ENCODE results near the gene BRAF. TPM values are rescaled to one million over a fixed set of nuclear protein-coding genes. Genes with fewer than 3 reads are reported as not detected.
"Not testable (repeated sequence)": the region's sequence is repeated elsewhere in the genome, so short reads cannot be mapped to it uniquely, and the experiment has no call there.

BRAF gene
- total RNA-seq, 5 donors from 2014 or later (not counting 1 experiment from before 2014, with no cell fraction given) = 39.3 to 65.1 (median 42.2) TPM

GRCh38 chr7:140927945-140928344 is 3.2 kb upstream of the BRAF start:
- H3K9me3 Mint-ChIP-seq; H3K27me3 ChIP-seq (replicated peaks in 1 of 2; ENCODE audit: control insufficient read depth in 2 of 2, extremely low read depth in 1 of 2, insufficient read depth in 2 of 2, low read length in 1 of 2); ATAC-seq (replicated peaks in 1 of 4); H3K9me3 ChIP-seq; H3K4me1 ChIP-seq (ENCODE audit: control insufficient read depth in 1 of 2, extremely low read depth in 1 of 2, insufficient read depth in 2 of 2, low read length in 2 of 2); POLR2A ChIA-PET; H3K27ac Mint-ChIP-seq; H3K27me3 Mint-ChIP-seq; H3K36me3 ChIP-seq (ENCODE audit: control insufficient read depth in 2 of 2, extremely low read depth in 1 of 2, insufficient read depth in 1 of 2, low read length in 1 of 2); H3K36me3 Mint-ChIP-seq; H3K4me3 Mint-ChIP-seq; H3K4me3 ChIP-seq (ENCODE audit: control insufficient read depth in 1 of 2, extremely low read depth in 1 of 2, low read length in 1 of 2); DNase-seq; H3K27ac ChIP-seq (ENCODE audit: low read length): not testable (repeated sequence)
- peaks cover 10 to 17% (median 10%) of the 10 kb centered on the region in 3 donors for H3K4me1 Mint-ChIP-seq
- CTCF ChIA-PET = interaction anchor here in 1 of 2 donors (1.0 to 1.1 kb wide), 2 partner anchors 25 to 114 kb away, joined by 3 to 4 read pairs; no protein-coding TSS in a partner anchor
- 100% methylated on average over 3 of the region's 4 CpGs for WGBS (ENCODE audit: insufficient coverage)

GRCh38 chr7:140927351-140927750 is 2.6 kb upstream of the BRAF start:
- ATAC-seq (replicated peaks in 1 of 4) (no peak), DNase-seq (no peak)
- CTCF ChIA-PET = interaction anchor here in 1 of 2 donors (1.0 to 1.6 kb wide), 3 partner anchors 25 to 116 kb away, joined by 3 to 5 read pairs (median 4); no protein-coding TSS in a partner anchor
- POLR2A ChIA-PET = interaction anchor here (0.6 kb wide), 2 partner anchors 80 to 82 kb away, joined by 5 to 6 read pairs; no protein-coding TSS in a partner anchor
- Mint-ChIP-seq H3K27me3 (peaks cover under 1 to 1% of the 10 kb centered on the region in 2 donors), H3K27ac (no peak overlapping the region), H3K4me3 (no peak overlapping the region), H3K36me3 (no peaks in the 10 kb centered on the region), H3K9me3 (peaks cover 0 to 5% (median 0%) of the 10 kb centered on the region in 3 donors), H3K4me1 (peaks cover 10 to 17% (median 10%) of the 10 kb centered on the region in 3 donors)
- H3K4me1 ChIP-seq (ENCODE audit: control insufficient read depth in 1 of 2, extremely low read depth in 1 of 2, insufficient read depth in 2 of 2, low read length in 2 of 2) = peaks cover 5 to 13% of the 10 kb centered on the region in 2 experiments
- no peak overlapping the region for H3K4me3 ChIP-seq (ENCODE audit: control insufficient read depth in 1 of 2, extremely low read depth in 1 of 2, low read length in 1 of 2)
- no peaks in the 10 kb centered on the region for H3K36me3 ChIP-seq (ENCODE audit: control insufficient read depth in 2 of 2, extremely low read depth in 1 of 2, insufficient read depth in 1 of 2, low read length in 1 of 2)
- WGBS (ENCODE audit: insufficient coverage) = 86% methylated on average over 1 of the region's 2 CpGs
- H3K27me3 ChIP-seq (replicated peaks in 1 of 2; ENCODE audit: control insufficient read depth in 2 of 2, extremely low read depth in 1 of 2, insufficient read depth in 2 of 2, low read length in 1 of 2) = no peaks in the 10 kb centered on the region
- no peak overlapping the region for H3K27ac ChIP-seq (ENCODE audit: low read length)
- H3K9me3 ChIP-seq = no peaks in the 10 kb centered on the region

GRCh38 chr7:140926021-140926817 is 1.5 kb upstream of the BRAF start:
- no peak overlapping the region for H3K27ac ChIP-seq (ENCODE audit: low read length)
- Mint-ChIP-seq H3K27ac (peak overlapping the region in 1 of 2 donors; percentile 34), H3K4me1 (peaks cover 12 to 17% (median 12%) of the 10 kb centered on the region in 3 donors), H3K27me3 (no peaks in the 10 kb centered on the region), H3K9me3 (peaks cover 0 to 5% (median 0%) of the 10 kb centered on the region in 3 donors), H3K36me3 (no peaks in the 10 kb centered on the region), H3K4me3 (peak overlapping the region in 2 of 3 donors; percentile 45 to 57)
- H3K9me3 ChIP-seq = no peaks in the 10 kb centered on the region
- ChIA-PET CTCF (interaction anchor here in 1 of 2 donors (0.5 to 1.6 kb wide), 2 partner anchors 114 to 449 kb away, joined by 5 to 6 read pairs; no protein-coding TSS in a partner anchor), POLR2A (interaction anchor here in 1 of 2 donors (0.6 kb wide), 1 partner anchor 13 kb away, joined by 4 read pairs; no protein-coding TSS in a partner anchor)
- ATAC-seq (replicated peaks in 1 of 4) (no peak), DNase-seq (no peak)
- H3K4me3 ChIP-seq (ENCODE audit: control insufficient read depth in 1 of 2, extremely low read depth in 1 of 2, low read length in 1 of 2) = no peak overlapping the region
- 100% methylated on average over 3 of the region's 7 CpGs for WGBS (ENCODE audit: insufficient coverage)
- no peaks in the 10 kb centered on the region for H3K27me3 ChIP-seq (replicated peaks in 1 of 2; ENCODE audit: control insufficient read depth in 2 of 2, extremely low read depth in 1 of 2, insufficient read depth in 2 of 2, low read length in 1 of 2)
- H3K36me3 ChIP-seq (ENCODE audit: control insufficient read depth in 2 of 2, extremely low read depth in 1 of 2, insufficient read depth in 1 of 2, low read length in 1 of 2) = no peaks in the 10 kb centered on the region
- H3K4me1 ChIP-seq (ENCODE audit: control insufficient read depth in 1 of 2, extremely low read depth in 1 of 2, insufficient read depth in 2 of 2, low read length in 2 of 2) = peaks cover 5 to 13% of the 10 kb centered on the region in 2 experiments

DNA sequence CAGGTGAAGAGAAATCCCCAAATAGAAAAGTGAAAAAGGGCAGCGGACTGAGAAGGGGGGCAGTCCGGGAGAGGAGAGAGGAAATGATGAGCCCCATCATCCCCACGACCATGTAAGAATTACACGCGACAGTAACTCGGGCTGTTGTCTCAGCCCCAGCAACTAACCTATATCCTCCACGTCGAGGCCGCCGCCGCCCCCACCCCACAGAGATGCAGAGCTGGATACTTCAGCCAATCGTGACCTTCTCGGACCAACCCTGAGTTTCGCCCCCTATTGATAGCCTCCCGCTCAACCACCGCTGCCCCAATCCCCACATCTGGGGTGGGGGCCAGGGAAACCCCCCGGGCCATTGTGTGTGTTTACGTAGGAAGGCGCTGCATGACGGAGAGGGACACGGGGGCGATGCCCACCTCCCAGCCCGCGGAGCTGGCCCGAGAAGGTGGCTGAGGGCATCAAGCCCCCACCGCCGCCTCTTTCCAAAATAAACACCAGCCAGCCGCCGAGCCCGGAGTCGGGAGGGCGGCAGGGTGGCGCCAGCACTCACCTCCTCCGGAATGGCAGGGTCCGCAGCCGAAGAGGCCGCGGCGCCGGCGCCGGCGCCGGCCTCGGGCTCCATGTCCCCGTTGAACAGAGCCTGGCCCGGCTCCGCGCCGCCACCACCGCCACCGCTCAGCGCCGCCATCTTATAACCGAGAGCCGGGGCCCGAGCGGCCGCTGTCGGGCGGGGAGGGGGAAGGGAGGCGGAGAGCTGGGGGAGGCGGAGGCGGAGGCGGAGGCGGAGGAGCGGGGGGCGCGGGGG is 509 bp downstream of the BRAF start:
- H3K27me3 Mint-ChIP-seq = no peaks in the 10 kb centered on the region
- H3K27ac Mint-ChIP-seq = no peak overlapping the region
- ATAC-seq (replicated peaks in 1 of 4) (peak; percentile 79 to 85 (median 83)), DNase-seq (peak in 34 of 35 experiments; percentile 64 to 90 (median 78))
- H3K36me3 ChIP-seq (ENCODE audit: control insufficient read depth in 2 of 2, extremely low read depth in 1 of 2, insufficient read depth in 1 of 2, low read length in 1 of 2) = no peaks in the 10 kb centered on the region
- H3K4me1 Mint-ChIP-seq = peaks cover 28 to 34% (median 30%) of the 10 kb centered on the region in 3 donors
- peaks cover 3% of the 10 kb centered on the region for H3K36me3 Mint-ChIP-seq
- ChIA-PET POLR2A (interaction anchor here (0.5 to 1.5 kb wide), 9 partner anchors 15 to 1829 kb away, joined by 3 to 23 read pairs (median 5); partner anchors contain the start of genes HIPK2 (in 1 of the 2) and MRPS33 (in 1 of the 2)), CTCF (interaction anchor here in 1 of 2 donors (1.1 to 2.3 kb wide), 3 partner anchors 40 to 113 kb away, joined by 3 to 9 read pairs (median 9); partner anchors contain the start of gene MRPS33)
- H3K27ac ChIP-seq (ENCODE audit: low read length) = peak overlapping the region; percentile 89
- H3K9me3 ChIP-seq = no peaks in the 10 kb centered on the region
- peaks cover 5 to 13% of the 10 kb centered on the region in 2 experiments for H3K4me1 ChIP-seq (ENCODE audit: control insufficient read depth in 1 of 2, extremely low read depth in 1 of 2, insufficient read depth in 2 of 2, low read length in 2 of 2)
- 0% methylated on average over 34 of the region's 69 CpGs for WGBS (ENCODE audit: insufficient coverage)
- peaks cover 0 to 5% (median 0%) of the 10 kb centered on the region in 3 donors for H3K9me3 Mint-ChIP-seq
- no peak overlapping the region for H3K4me3 Mint-ChIP-seq
- H3K27me3 ChIP-seq (replicated peaks in 1 of 2; ENCODE audit: control insufficient read depth in 2 of 2, extremely low read depth in 1 of 2, insufficient read depth in 2 of 2, low read length in 1 of 2) = no peaks in the 10 kb centered on the region
- peak overlapping the region; percentile 74 to 85 for H3K4me3 ChIP-seq (ENCODE audit: control insufficient read depth in 1 of 2, extremely low read depth in 1 of 2, low read length in 1 of 2)

DNA sequence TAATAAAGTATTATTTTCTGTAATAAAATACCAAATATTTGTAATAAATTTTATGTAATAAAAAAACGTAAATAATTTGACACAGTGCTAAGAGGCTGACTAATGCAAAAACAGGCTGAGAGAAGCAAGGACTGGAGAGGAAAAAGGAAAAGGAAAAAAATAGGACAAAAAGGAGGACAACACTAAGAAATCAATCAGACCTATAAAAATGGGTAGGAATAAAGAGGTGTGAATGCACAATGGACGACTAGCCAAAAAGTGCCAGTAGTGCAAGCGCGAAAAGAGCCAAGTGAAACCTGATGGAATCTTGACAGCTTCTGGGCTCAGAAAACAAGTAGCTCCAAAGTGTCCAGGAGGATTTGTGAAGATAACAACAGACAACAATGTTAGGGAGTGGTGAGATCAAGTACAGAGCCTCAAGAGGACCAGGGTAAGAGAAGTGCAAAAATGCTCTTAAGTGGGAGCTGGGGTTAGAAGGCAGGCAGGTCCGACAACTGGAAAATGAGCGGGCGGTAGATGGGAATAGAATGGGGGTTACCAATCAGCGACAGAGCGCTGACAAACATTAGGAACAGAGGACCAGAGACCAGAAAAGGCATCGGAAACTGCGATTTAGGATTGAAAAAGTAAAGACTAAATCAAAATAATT is 1.2 kb downstream of the BRAF start:
- peak in 1 of 35 experiments; percentile 3 for DNase-seq
- H3K27me3 Mint-ChIP-seq = no peaks in the 10 kb centered on the region
- Histone ChIP-seq H3K27ac (ENCODE audit: low read length) (peak overlapping the region; percentile 89), H3K27me3 (replicated peaks in 1 of 2; ENCODE audit: control insufficient read depth in 2 of 2, extremely low read depth in 1 of 2, insufficient read depth in 2 of 2, low read length in 1 of 2) (no peaks in the 10 kb centered on the region), H3K9me3 (no peaks in the 10 kb centered on the region), H3K36me3 (ENCODE audit: control insufficient read depth in 2 of 2, extremely low read depth in 1 of 2, insufficient read depth in 1 of 2, low read length in 1 of 2) (no peaks in the 10 kb centered on the region), H3K4me3 (ENCODE audit: control insufficient read depth in 1 of 2, extremely low read depth in 1 of 2, low read length in 1 of 2) (peak overlapping the region; percentile 74 to 85), H3K4me1 (ENCODE audit: control insufficient read depth in 1 of 2, extremely low read depth in 1 of 2, insufficient read depth in 2 of 2, low read length in 2 of 2) (peaks cover 6 to 13% of the 10 kb centered on the region in 2 experiments)
- ChIA-PET POLR2A (interaction anchor here (0.5 to 1.5 kb wide), 5 partner anchors 11 to 91 kb away, joined by 3 to 23 read pairs (median 5); partner anchors contain the start of gene MRPS33 (in 1 of the 2)), CTCF (interaction anchor here (0.6 to 2.3 kb wide), 6 partner anchors 39 to 112 kb away, joined by 3 to 9 read pairs (median 4); partner anchors contain the start of gene MRPS33 (in 1 of the 2))
- no peak overlapping the region for H3K4me3 Mint-ChIP-seq
- no peak for ATAC-seq (replicated peaks in 1 of 4)
- peaks cover 0 to 5% (median 0%) of the 10 kb centered on the region in 3 donors for H3K9me3 Mint-ChIP-seq
- no peak overlapping the region for H3K27ac Mint-ChIP-seq
- H3K36me3 Mint-ChIP-seq = peaks cover 4% of the 10 kb centered on the region
- WGBS (ENCODE audit: insufficient coverage) = 24% methylated on average over 8 of the region's 11 CpGs
- peaks cover 28 to 37% (median 32%) of the 10 kb centered on the region in 3 donors for H3K4me1 Mint-ChIP-seq
